GM10847 (cell line): ENCODE results near the gene GPR179.

Source experiments
- POLR2A ChIP-seq: IDR thresholded peaks from 2 replicates; pipeline ENCODE4 v1.6.1; 2011; ENCODE audit not compliant: insufficient read length; ENCODE audit errors: extremely low read depth

The GPR179 gene

DNA sequence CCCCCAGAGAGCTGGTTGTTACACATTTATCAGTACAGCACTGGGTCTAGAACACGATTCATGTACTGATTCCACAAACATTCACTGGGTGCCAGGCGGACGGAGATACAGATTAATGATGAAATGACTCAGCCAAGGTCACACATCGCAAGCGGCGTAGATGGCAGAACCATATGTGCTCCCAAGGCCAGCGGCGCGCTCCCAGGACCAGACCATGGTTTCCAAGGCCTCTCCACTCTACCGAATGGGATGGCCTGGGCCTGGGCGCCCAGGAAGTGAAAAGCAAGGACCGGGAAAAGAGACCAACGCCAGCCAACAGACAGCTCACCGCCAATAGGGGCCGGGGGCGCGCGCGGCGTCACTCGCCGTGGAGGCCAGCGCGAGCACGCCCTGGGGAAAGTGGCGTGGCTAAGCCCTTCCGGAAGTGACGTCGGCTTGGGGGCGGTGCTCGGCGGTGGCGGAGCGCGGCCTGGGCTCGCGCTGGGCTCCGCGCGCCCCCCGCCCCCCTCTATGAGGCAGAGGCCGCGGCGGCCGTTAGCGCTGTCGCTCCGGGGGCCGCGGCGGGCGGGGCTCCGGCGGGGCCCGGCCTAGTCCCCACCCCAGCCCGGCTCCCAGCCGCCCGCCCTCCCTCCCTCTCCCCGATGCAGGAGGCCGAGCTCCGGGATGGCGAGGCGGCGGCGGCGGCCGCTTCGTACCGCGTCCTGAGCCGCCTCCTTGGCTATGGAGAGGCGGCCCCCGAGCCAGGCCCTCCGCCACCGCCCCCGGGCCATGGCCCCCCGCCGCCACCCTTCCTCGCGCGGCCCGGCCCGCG lies 7.9 kb upstream of the GPR179 start, which contains the start of gene SOCS7:
Gene SOCS7, plus strand, starts transcription at position 433 of the 811 bp plus-strand sequence. Its CDS starts 209 bp downstream, at position 642.
- peak; percentile 91 for TF ChIP-seq POLR2A

- TF ChIP-seq POLR2A, result no peak
Measured at GRCh38 chr17:38350035-38350434, 6.3 kb upstream of the GPR179 start.

GRCh38 chr17:38349097-38349730 lies 5.5 kb upstream of the GPR179 start:
- TF ChIP-seq POLR2A, result no peak

DNA sequence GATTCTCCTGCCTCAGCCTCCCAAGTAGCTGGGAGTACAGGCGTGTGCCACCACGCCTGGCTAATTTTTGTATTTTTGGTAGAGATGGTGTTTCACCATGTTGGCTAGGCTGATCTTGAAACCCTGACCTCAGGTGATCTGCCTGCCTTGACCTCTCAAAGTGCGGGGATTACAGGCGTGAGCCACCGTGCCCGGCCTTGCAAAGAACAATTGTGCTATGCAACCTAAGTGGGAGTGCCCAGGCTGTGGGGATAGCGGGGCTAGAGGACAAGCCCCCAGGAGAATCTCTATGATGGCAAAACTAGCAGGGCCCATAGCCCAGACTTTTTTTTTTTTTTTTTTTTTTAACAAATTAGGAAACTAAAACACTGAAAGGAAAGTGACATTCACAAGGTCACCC lies 2.0 kb upstream of the GPR179 start:
- TF ChIP-seq POLR2A, result no peak

DNA sequence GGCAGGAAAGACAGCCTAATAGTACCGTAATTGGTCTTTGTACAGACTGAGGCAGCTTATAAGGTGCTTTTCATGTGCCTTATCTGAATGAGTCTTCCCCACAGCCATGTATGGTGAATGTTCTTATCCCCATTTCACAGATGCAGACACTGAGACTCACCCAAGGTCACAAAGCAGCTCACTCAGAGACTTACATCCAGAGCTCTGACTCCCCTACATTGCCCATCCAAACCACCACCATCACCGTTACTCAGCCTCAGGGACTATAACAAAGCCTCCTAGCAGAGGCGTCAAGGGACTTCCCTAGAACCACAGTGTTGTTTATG lies 627 bp upstream of the GPR179 start:
- TF ChIP-seq POLR2A, result no peak

GRCh38 chr17:38342886-38343607 lies 709 bp downstream of the GPR179 start:
- TF ChIP-seq POLR2A, result no peak

GRCh38 chr17:38341035-38341721 lies 2.6 kb downstream of the GPR179 start:
- TF ChIP-seq POLR2A, result no peak

- TF ChIP-seq POLR2A, result no peak
Measured at GRCh38 chr17:38339891-38340290, 3.9 kb downstream of the GPR179 start.

- no peak for TF ChIP-seq POLR2A
Measured at GRCh38 chr17:38338535-38338934, 5.2 kb downstream of the GPR179 start.

GRCh38 chr17:38338053-38338452 lies 5.7 kb downstream of the GPR179 start:
- TF ChIP-seq POLR2A, result no peak

- no peak for TF ChIP-seq POLR2A
Measured at GRCh38 chr17:38336838-38337237, 6.9 kb downstream of the GPR179 start.

DNA sequence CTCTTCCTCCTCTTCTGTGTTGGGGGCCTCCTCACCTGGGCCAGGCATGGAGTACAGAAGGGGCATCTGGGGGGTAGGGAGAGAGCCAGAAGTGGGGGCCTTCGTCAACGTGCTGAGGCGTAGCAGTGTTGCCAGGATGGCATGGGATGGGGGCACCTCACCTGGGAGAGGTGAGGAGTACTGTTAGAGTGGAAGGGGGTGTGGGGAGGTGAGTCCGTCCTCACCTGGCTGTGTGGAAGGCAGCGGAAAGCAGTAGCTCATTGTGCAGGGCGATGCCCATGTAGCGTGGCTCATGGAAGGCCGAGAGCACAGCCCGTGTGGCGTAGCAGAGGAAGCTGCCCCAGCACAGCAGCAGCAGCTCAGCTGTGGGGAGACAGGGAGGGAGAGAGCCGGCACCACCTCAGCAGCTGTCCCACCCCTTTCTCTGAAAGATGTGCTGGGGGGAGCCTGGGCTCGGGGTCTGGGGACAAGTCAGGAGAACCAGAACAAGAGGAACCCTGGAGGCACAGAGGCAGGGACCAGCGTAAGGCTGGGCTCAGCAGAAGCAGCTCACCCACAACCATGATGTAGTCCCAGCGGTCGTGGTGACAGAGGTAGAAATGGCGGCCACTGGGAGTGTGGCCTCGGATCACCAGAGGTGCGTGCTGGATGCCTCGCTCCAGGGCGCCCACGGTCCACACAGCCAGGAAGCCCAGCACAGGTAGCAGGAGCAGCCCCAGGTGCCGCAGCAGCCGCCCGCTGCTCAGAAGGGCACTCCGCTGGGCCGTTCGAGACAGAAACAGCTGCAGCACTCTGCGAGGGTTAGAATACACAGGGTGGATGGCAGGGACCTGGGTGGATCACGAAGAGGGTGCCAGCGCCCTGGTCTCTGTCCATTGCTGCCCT lies 9.0 kb downstream of the GPR179 start:
- TF ChIP-seq POLR2A, result no peak

DNA sequence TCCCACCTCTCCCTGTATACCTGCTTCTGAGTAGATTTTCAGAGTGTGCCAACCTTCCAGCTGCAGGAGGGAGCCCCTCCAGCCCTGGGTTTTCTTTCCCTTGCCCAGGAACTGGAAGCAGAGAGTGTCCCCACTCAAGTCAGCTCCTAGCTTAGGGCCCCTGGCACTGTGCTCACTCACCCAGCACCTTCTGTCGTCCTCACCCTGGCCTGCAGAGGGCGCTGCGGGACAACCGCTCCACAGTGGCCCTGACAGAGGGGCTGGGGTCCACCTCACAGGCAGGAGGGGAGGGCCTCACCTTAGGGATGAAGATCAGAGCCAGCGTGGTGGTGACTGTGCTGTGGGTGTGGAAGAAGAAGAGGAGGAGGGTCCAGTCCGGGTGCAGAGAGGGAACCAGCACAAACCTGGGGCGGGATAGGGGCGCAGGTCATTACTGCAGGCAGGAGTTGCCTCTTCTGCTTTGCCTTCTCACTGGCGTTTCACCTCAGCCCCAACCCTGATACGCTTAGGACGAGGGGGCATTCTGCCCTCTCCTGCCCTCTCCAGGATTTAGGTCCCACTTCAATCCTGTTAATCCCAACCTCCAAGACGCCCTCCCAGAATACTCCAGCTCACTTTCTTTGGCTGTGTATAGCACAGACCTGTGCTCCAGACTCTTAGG lies 10.0 kb downstream of the GPR179 start:
- no peak for TF ChIP-seq POLR2A

GRCh38 chr17:38332735-38333134 lies 11.0 kb downstream of the GPR179 start:
- no peak for TF ChIP-seq POLR2A
